ENCODE data around the gene ARID1B. TPM values are rescaled to one million over a fixed set of nuclear protein-coding genes. Genes with fewer than 3 reads are reported as not detected.

The ARID1B gene
- total and polyA plus RNA-seq, 2 of the 4 experiments (the other 2 are of a cell fraction) = 14.5 to 20.1 TPM

GRCh38 chr6:157128235-157128775 lies 351.1 kb downstream of the ARID1B start:
- Histone ChIP-seq H3K36me3 (ENCODE audit: control insufficient read depth, insufficient read depth, low read length) (peaks cover 5% of the 10 kb centered on the region), H3K27me3 (ENCODE audit: control insufficient read depth, insufficient read depth, low read length) (no peaks in the 10 kb centered on the region), H2AFZ (replicated peaks; ENCODE audit: low read length, poor library complexity) (no peak overlapping the region), H3K9me3 (ENCODE audit: control insufficient read depth, insufficient read depth, low read length) (no peaks in the 10 kb centered on the region), H4K20me1 (ENCODE audit: insufficient read depth, low read length) (no peaks in the 10 kb centered on the region), H3K56ac (ENCODE audit: extremely low read depth, insufficient read depth, low read length) (no peak overlapping the region), H2AK5ac (ENCODE audit: low read depth, low read length) (no peak overlapping the region), H2BK120ac (ENCODE audit: low read depth, low read length) (no peak overlapping the region), H3K4ac (ENCODE audit: low read depth, low read length) (no peak overlapping the region), H3K4me2 (ENCODE audit: low read depth, low read length) (no peak overlapping the region), H3K4me1 (ENCODE audit: control insufficient read depth, insufficient read depth, low read length) (peaks cover 1% of the 10 kb centered on the region), H2BK15ac (ENCODE audit: low read depth, low read length) (no peak overlapping the region), H3K18ac (ENCODE audit: low read depth, low read length) (no peak overlapping the region), H2BK5ac (ENCODE audit: low read depth, low read length, poor library complexity, severe bottlenecking) (no peak overlapping the region), H3K23ac (ENCODE audit: low read depth, low read length) (no peak overlapping the region), H3K14ac (replicated peaks; ENCODE audit: low read depth, low read length) (no peak overlapping the region), H4K91ac (ENCODE audit: insufficient read depth, low read depth, low read length) (no peak overlapping the region), H2AK9ac (replicated peaks; ENCODE audit: low read depth, low read length, poor library complexity) (no peak overlapping the region), H3K4me3 (ENCODE audit: insufficient read depth, low read depth, low read length) (no peak overlapping the region), H3K9me1 (ENCODE audit: insufficient read depth, low read length) (peaks cover 6% of the 10 kb centered on the region; the same call in 1 of the 2 replicates), H3K79me1 (ENCODE audit: low read depth in 1 of 2, low read length in 2 of 2) (peaks cover 24 to 31% of the 10 kb centered on the region in 2 experiments), H4K8ac (ENCODE audit: low read depth in 2 of 2, low read length in 2 of 2) (no peak overlapping the region), H3K27ac (ENCODE audit: insufficient read depth, low read length) (no peak overlapping the region), H2BK20ac (ENCODE audit: low read depth, low read length) (no peak overlapping the region), H4K5ac (ENCODE audit: low read depth, low read length) (no peak overlapping the region), H3K9ac (ENCODE audit: low read depth, low read length) (no peak overlapping the region)
- intact Hi-C loops (cut with micrococcal nuclease) = no loop called here
- DNase-seq (no peak), ATAC-seq (ENCODE audit: low read depth) (no peak)
- POLR2A ChIA-PET (ENCODE audit: unreplicated experiment) = no interaction called here
- WGBS, 2 experiments (ENCODE audit: extremely low coverage in 2 of 2, insufficient read length in 1 of 2) = no CpG with 5 or more reads among the region's 5 CpGs
- dilution Hi-C loops (cut with HindIII; ENCODE audit: low sequenced_read_pairs, unreplicated experiment) = no loop called here
- BruUV-seq (replicated peaks) = no TSS peak
- CTCF ChIA-PET = interaction anchor here (1.2 kb wide), 1 partner anchor 20 kb away, joined by 3 read pairs; no protein-coding TSS in a partner anchor
- TF ChIP-seq FOS (IDR thresholded peaks at IDR 0.05; ENCODE audit: low read depth, low read length) (no peak), MXI1 (IDR thresholded peaks at IDR 0.05; ENCODE audit: borderline replicate concordance, low read depth, low read length) (no peak), CHD1 (IDR thresholded peaks at IDR 0.05; ENCODE audit: low read depth, low read length) (no peak), POLR2A (IDR thresholded peaks at IDR 0.05; ENCODE audit: low read depth, low read length) (no peak), CTCF (conservative IDR thresholded peaks at IDR 0.05; ENCODE audit: low read depth, low read length) (no peak), RCOR1 (IDR thresholded peaks at IDR 0.05; ENCODE audit: insufficient replicate concordance, low read length) (no peak), BHLHE40 (IDR thresholded peaks at IDR 0.05; ENCODE audit: low read depth, low read length) (no peak), RFX5 (IDR thresholded peaks at IDR 0.05; ENCODE audit: low read depth, low read length) (no peak), RAD21 (IDR thresholded peaks at IDR 0.05; ENCODE audit: low read length) (no peak), MAFK (IDR thresholded peaks at IDR 0.05; ENCODE audit: low read depth, low read length) (no peak), SMC3 (IDR thresholded peaks at IDR 0.05; ENCODE audit: low read depth, low read length) (no peak), MAZ (IDR thresholded peaks at IDR 0.05; ENCODE audit: borderline replicate concordance, low read depth, low read length) (no peak)
- in situ Hi-C loops (cut with MboI; ENCODE audit: low sequenced_read_pairs) = no loop called here

All from IMR-90 (cell line).